ENCODE results near the gene ATP9A. TPM values are rescaled to one million over a fixed set of nuclear protein-coding genes. Genes with fewer than 3 reads are reported as not detected.

Gene ATP9A
- total and polyA plus RNA-seq, 2 donors (not counting 1 experiment from before 2014, with no cell fraction given): 23.3 to 96.3 TPM

DNA sequence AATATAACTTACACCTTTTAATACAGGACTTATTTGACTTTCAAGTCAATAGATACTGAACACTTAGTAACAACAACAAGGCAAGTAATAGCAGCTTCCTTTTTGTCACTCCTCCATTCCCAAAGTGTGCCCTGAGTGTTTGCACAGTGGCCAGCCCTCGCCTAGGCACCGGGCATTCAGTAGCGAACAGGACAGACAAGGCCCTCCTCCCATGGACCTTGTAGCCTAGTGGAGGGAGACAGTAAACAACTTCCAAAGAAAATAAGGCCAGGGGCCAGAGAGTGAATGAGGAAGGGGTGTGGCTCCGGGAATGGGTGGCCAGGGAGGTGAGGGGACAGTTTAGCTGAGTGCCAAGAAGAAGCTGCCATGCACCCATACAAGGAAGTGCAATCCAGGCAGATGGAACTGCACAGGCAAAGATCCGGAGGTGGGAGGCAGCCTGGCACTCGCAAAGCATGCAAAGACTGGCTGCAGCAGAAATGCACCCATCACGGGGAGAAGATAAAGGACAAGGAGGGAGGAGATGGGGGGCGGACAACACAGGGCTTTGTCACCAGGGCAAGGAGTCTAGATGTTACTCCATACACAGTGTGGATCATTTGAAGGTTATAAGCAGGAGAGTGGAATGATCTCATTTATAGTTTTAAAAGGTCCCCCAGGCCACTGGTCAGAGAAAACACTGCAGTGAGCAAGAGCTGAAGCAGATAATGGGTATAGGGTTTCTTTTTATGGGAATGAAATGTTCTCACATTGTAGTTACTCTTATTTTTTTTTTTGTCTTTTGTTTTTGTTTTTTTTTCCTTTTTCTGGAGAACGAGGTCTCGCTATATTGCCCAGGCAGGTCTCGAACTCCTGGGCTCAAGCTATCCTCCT lies 32.2 kb downstream of the ATP9A start:
- Histone ChIP-seq H3K79me2 (ENCODE audit: control insufficient read depth, insufficient read depth, low read length) (no peaks in the 10 kb centered on the region), H3K27me3 (ENCODE audit: control insufficient read depth, insufficient read depth, low read length) (no peaks in the 10 kb centered on the region), H3K36me3 (ENCODE audit: control insufficient read depth, insufficient read depth, low read length) (no peaks in the 10 kb centered on the region), H3K9ac (ENCODE audit: insufficient read depth, low read length) (no peak overlapping the region), H4K20me1 (ENCODE audit: control insufficient read depth, extremely low read depth, insufficient read depth, low read length) (no peaks in the 10 kb centered on the region), H3K4me2 (ENCODE audit: extremely low read depth, insufficient read depth, low read length) (no peak overlapping the region), H3K9me3 (ENCODE audit: control insufficient read depth, insufficient read depth, low read depth, low read length) (no peaks in the 10 kb centered on the region), H3K4me1 (ENCODE audit: control insufficient read depth, extremely low read depth, insufficient read depth, low read length) (peaks cover 5% of the 10 kb centered on the region), H3K4me3 (replicated peaks in 1 of 4; ENCODE audit: control extremely low read depth in 1 of 4, insufficient read depth in 1 of 4, low read depth in 3 of 4, low read length in 4 of 4) (no peak overlapping the region), H3K27ac (ENCODE audit: insufficient read depth, low read length) (no peak overlapping the region), H2AFZ (ENCODE audit: low read length) (no peak overlapping the region)
- TF ChIP-seq, protein P1, sequence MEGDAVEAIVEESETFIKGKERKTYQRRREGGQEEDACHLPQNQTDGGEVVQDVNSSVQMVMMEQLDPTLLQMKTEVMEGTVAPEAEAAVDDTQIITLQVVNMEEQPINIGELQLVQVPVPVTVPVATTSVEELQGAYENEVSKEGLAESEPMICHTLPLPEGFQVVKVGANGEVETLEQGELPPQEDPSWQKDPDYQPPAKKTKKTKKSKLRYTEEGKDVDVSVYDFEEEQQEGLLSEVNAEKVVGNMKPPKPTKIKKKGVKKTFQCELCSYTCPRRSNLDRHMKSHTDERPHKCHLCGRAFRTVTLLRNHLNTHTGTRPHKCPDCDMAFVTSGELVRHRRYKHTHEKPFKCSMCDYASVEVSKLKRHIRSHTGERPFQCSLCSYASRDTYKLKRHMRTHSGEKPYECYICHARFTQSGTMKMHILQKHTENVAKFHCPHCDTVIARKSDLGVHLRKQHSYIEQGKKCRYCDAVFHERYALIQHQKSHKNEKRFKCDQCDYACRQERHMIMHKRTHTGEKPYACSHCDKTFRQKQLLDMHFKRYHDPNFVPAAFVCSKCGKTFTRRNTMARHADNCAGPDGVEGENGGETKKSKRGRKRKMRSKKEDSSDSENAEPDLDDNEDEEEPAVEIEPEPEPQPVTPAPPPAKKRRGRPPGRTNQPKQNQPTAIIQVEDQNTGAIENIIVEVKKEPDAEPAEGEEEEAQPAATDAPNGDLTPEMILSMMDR (conservative IDR thresholded peaks at IDR 0.05 in 1 of 2, IDR thresholded peaks at IDR 0.05 in 1 of 2; ENCODE audit: low read depth in 1 of 2, low read length in 2 of 2): no peak
- TF ChIP-seq EZH2 (IDR thresholded peaks at IDR 0.05; ENCODE audit: low read length, missing control alignments): no peak
- DNase-seq (ENCODE audit: low read depth in 2 of 2): no peak

DNA sequence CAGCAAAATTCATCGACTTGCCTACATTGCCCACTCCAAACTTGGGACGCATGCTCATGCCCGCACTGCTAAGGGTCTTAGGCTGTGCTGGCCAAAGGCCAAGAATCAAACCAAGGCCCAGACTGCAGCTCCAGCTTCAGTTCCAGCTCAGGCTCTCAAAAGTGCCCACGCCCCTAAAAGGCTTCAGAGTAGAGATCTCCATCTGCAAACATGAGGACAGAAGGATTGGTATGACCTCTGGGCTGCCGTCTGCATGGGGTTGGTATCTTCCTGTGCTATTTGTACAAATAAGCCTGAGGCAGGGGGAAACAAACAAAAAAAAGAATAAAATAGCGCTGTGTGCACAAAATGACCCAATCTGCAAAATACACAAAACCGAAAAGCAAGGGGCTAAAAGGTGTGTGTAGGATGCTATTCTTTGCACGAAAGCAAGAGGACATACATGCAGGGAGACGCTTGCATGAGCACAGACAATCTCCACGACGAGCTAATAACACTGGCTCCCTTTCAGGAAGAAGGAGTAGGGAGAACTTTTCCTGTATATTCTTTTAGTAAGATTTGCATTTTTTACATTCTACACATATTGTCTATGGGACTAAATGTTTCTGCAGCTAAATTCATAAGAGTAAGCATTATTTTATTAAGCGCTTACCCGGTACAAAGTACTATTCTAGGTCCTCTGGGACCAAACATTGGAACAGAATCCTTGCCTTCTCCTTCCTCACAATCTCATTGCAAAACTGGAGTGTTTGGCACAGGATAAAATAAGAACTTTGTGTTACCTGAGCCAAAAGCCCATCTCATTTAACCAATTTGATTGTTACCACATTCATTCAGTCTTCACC lies 33.1 kb downstream of the ATP9A start:
- Histone ChIP-seq H3K9ac (ENCODE audit: insufficient read depth, low read length) (no peak overlapping the region), H3K4me3 (replicated peaks in 1 of 4; ENCODE audit: control extremely low read depth in 1 of 4, insufficient read depth in 1 of 4, low read depth in 3 of 4, low read length in 4 of 4) (no peak overlapping the region), H2AFZ (ENCODE audit: low read length) (no peak overlapping the region), H3K9me3 (ENCODE audit: control insufficient read depth, insufficient read depth, low read depth, low read length) (no peaks in the 10 kb centered on the region), H3K79me2 (ENCODE audit: control insufficient read depth, insufficient read depth, low read length) (no peaks in the 10 kb centered on the region), H4K20me1 (ENCODE audit: control insufficient read depth, extremely low read depth, insufficient read depth, low read length) (no peaks in the 10 kb centered on the region), H3K36me3 (ENCODE audit: control insufficient read depth, insufficient read depth, low read length) (no peaks in the 10 kb centered on the region), H3K4me1 (ENCODE audit: control insufficient read depth, extremely low read depth, insufficient read depth, low read length) (peaks cover 5% of the 10 kb centered on the region), H3K4me2 (ENCODE audit: extremely low read depth, insufficient read depth, low read length) (no peak overlapping the region), H3K27ac (ENCODE audit: insufficient read depth, low read length) (no peak overlapping the region), H3K27me3 (ENCODE audit: control insufficient read depth, insufficient read depth, low read length) (no peaks in the 10 kb centered on the region)
- TF ChIP-seq, protein P1 (conservative IDR thresholded peaks at IDR 0.05 in 1 of 2, IDR thresholded peaks at IDR 0.05 in 1 of 2; ENCODE audit: low read depth in 1 of 2, low read length in 2 of 2): no peak
- no peak for TF ChIP-seq EZH2 (IDR thresholded peaks at IDR 0.05; ENCODE audit: low read length, missing control alignments)
- DNase-seq (ENCODE audit: low read depth in 2 of 2): no peak

DNA sequence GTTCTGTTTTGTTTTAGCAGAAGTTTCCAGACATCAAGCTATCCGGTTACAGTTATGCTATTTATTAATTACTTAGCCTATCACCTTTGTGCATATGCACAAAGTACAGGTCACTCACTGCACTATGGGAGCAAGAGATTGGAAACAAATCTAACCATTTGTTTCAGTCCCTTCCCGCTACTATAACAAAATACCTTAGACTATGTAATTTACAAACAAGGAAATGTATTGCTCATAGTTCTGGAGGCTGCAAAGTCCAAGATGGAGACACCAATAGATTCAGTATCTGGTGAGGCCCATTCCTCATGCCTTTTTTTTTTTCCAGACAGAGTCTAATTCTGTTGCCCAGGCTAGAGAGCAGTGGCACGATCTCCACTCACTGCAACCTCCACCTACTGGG lies 35.1 kb downstream of the ATP9A start:
- DNase-seq (ENCODE audit: low read depth in 2 of 2): no peak
- Histone ChIP-seq H3K4me1 (ENCODE audit: control insufficient read depth, extremely low read depth, insufficient read depth, low read length) (peaks cover 5% of the 10 kb centered on the region), H3K9ac (ENCODE audit: insufficient read depth, low read length) (no peak overlapping the region), H3K9me3 (ENCODE audit: control insufficient read depth, insufficient read depth, low read depth, low read length) (no peaks in the 10 kb centered on the region), H3K79me2 (ENCODE audit: control insufficient read depth, insufficient read depth, low read length) (no peaks in the 10 kb centered on the region), H3K27ac (ENCODE audit: insufficient read depth, low read length) (no peak overlapping the region), H3K4me3 (replicated peaks in 1 of 4; ENCODE audit: control extremely low read depth in 1 of 4, insufficient read depth in 1 of 4, low read depth in 3 of 4, low read length in 4 of 4) (no peak overlapping the region), H2AFZ (ENCODE audit: low read length) (no peak overlapping the region), H3K27me3 (ENCODE audit: control insufficient read depth, insufficient read depth, low read length) (no peaks in the 10 kb centered on the region), H3K36me3 (ENCODE audit: control insufficient read depth, insufficient read depth, low read length) (no peaks in the 10 kb centered on the region), H3K4me2 (ENCODE audit: extremely low read depth, insufficient read depth, low read length) (no peak overlapping the region), H4K20me1 (ENCODE audit: control insufficient read depth, extremely low read depth, insufficient read depth, low read length) (no peaks in the 10 kb centered on the region)
- TF ChIP-seq, protein P1 (conservative IDR thresholded peaks at IDR 0.05 in 1 of 2, IDR thresholded peaks at IDR 0.05 in 1 of 2; ENCODE audit: low read depth in 1 of 2, low read length in 2 of 2): no peak
- TF ChIP-seq EZH2 (IDR thresholded peaks at IDR 0.05; ENCODE audit: low read length, missing control alignments): no peak
